HG03060 (cell line): ENCODE data around the gene NCDN.

Source experiments
- ATAC-seq: cut with Tn5 transposase; IDR thresholded peaks from one replicate; pipeline ENCODE4 v1.9.1; 2021; ENCODE audit warnings: low read depth, moderate number of reproducible peaks; ENCODE audit not compliant: unreplicated experiment

NCDN gene

GRCh38 chr1:35554266-35555211, 3.1 kb upstream of the NCDN start:
- no peak for ATAC-seq

GRCh38 chr1:35555212-35555584, 2.4 kb upstream of the NCDN start:
- no peak for ATAC-seq

GRCh38 chr1:35555601-35556477, 1.8 kb upstream of the NCDN start:
- no peak for ATAC-seq

GRCh38 chr1:35556484-35557117, 998 bp upstream of the NCDN start:
- no peak for ATAC-seq

GRCh38 chr1:35557118-35557610, 435 bp upstream of the NCDN start, which contains the start of gene KIAA0319L:
KIAA0319L (minus strand) TSS chr1:35557403; CDS start chr1:35554491, 2,912 bp downstream.
- peak; percentile 45 for ATAC-seq

- ATAC-seq: no peak
Observed at GRCh38 chr1:35558374-35559316, 1.0 kb downstream of the NCDN start.

GRCh38 chr1:35559317-35559944, 1.8 kb downstream of the NCDN start:
- ATAC-seq: no peak

GRCh38 chr1:35560256-35561225, 2.9 kb downstream of the NCDN start:
- ATAC-seq: no peak

- ATAC-seq: no peak
Observed at GRCh38 chr1:35561297-35561971, 3.8 kb downstream of the NCDN start.

GRCh38 chr1:35561972-35562680, 4.5 kb downstream of the NCDN start:
- ATAC-seq: no peak

- ATAC-seq: no peak
Observed at GRCh38 chr1:35563166-35563565, 5.6 kb downstream of the NCDN start.

- no peak for ATAC-seq
Observed at GRCh38 chr1:35564037-35564883, 6.7 kb downstream of the NCDN start.

- ATAC-seq: no peak
Observed at GRCh38 chr1:35564884-35565741, 7.5 kb downstream of the NCDN start.

- no peak for ATAC-seq
Observed at GRCh38 chr1:35565742-35566133, 8.1 kb downstream of the NCDN start.

- no peak for ATAC-seq
Observed at GRCh38 chr1:35567947-35568558, 10.5 kb downstream of the NCDN start.
